NCI-H2196 (cell line): ENCODE results near the gene MRPS23.

Experiments
- DNase-seq: peaks from one replicate; lab custom pipeline; 2025; ENCODE audit not compliant: unreplicated experiment; lab: John Stamatoyannopoulos, UW

Gene MRPS23

DNA sequence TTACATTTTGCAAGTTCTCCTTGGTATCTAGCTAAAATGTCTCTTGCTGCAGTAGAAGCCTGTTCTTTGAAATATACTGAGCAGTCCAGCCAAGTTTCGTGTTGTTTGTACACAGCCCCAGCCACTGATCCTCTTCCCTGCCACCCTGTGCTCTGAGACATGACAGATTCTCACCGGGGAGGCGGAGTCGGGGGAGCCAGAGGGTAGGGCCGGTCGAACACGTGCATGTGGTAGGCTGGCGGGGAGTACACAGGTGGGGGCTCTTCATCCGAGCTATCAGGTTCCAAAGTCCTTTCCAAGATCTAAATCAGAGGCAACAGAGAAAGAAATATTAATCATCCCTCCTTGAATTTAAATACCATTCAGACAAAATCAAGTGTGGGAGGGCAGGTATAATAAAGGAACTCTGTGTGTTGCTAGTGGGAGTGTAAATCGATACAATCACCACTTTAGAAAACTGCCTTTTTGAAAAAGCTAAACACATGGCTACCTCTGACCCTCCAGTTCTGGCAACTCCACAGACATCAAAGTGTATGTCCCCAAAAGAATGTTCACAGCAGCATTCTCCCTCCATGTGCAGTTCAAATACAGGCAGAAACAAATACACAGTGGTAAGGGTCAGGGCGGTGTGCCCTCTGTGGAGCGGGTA lies 29.7 kb upstream of the MRPS23 start:
- DNase-seq, result peak; percentile 59

DNA sequence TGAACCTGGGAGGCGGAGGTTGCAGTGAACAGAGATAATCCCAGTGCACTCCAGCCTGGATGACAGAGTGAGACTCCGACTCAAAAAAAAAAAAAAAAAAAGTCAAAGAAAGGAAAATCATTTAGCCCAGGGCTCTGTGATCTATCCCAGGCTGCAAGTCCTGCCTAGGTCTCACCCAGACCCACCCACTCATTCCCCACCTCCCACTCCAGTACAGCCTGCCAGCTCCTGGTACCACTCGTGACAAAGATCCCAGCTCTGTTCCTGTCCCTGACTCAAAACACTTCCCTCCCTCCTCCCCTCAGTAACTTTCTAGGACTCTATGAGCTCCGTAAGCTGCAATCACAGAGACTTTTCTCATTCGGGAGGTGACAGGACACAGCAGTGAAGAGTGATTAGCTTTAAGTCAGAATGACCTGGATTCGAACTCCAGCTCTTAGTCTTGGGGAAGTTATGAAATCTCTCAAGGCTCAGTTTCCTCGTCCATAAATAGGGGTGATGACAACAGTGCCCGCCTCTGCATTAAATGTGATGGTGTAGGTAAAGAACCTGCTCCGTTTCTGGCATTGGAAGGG lies 28.0 kb upstream of the MRPS23 start:
- no peak for DNase-seq

DNA sequence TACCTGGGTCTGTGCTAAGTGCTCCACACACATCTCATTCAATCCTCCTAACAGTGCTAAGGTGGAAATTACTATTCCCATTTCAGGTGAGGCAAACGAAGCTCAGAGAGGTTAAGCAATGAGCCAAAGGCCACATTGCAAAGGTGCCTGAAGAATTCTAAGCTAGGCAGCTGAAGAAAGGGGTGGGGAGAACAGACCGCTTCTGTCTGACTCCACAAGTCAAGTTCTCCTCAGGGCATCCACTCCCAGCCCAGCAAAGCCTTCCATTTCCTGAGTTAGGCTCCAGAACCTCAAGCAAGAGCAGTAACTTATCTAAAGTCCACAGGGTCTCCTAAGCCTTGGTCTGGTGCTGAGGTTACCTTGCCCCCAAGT lies 27.0 kb upstream of the MRPS23 start:
- no peak for DNase-seq

DNA sequence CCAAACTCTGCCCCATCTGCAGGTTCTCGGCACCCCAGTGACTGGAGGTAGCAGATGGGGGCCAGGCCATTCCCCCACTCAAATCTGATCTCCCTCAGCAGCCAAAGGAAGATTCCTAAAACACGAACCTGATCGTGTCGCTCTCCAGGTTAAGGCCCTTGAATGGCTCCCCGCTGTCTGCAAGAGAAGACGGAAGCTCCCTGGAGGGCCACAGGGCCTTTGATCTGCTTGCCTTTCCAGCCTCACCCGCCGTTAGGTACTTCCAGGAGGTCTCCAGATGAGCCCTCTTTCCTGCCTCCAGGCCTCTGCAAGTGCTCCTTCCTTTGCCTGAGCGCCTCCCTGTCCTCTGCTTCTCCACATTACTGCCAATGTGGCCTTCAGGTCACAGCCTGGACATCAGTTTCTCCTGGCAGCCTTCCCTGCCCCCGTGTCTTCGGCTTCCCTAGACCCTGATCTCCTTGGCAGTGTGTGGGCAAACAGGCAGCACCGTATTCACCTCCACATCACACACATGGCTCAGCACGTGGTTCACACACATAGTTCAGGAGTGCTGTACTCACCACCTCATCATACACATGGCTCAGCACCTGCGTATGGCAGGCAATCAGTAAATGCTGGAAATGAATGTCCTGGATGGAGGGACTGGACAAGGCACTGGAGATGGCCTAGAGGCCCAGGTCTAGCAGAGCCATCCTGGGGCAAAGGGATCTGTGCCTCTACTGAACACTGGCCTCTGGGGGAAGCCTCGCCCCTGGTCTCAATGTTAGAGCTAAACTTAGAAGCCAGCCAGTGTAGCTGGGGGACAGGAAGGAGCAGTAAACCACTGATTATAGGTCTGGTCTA lies 26.4 kb upstream of the MRPS23 start:
- no peak for DNase-seq

DNA sequence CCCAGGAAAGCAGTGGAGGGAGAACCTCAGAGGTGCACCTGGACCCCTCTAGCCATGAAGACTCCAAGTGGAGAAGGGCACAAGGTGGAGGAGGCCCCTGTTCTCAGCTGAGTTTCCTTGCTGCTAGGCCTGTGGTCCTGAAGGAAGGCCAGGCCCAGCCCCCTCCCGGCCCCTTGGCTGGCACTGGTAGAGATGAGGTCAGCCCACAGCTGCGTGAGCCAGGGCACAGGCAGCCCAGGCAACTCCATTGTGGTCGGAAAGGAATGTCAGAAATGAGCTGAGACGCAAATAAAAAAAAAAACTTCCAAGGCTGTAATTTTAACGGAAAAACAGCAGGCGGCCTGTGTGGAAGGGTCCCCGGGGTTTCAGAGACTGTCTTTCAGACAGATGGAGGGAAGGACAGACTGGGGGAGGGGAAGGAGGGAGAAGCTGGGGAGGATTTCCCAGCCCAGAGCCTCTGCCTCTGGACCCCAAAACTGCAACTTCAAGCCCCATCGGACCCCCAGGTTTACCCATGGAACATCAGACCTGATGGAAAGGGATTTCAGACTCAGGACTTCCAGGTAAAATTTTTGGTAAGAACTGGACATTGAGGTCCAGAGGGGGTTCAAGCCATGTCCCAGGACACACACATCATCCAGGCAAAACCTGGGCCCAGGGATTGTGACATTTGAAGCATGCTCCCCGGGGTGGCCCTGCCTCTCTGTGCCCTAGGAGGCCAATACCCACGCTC lies 25.6 kb upstream of the MRPS23 start:
- DNase-seq, result peak; percentile 82

DNA sequence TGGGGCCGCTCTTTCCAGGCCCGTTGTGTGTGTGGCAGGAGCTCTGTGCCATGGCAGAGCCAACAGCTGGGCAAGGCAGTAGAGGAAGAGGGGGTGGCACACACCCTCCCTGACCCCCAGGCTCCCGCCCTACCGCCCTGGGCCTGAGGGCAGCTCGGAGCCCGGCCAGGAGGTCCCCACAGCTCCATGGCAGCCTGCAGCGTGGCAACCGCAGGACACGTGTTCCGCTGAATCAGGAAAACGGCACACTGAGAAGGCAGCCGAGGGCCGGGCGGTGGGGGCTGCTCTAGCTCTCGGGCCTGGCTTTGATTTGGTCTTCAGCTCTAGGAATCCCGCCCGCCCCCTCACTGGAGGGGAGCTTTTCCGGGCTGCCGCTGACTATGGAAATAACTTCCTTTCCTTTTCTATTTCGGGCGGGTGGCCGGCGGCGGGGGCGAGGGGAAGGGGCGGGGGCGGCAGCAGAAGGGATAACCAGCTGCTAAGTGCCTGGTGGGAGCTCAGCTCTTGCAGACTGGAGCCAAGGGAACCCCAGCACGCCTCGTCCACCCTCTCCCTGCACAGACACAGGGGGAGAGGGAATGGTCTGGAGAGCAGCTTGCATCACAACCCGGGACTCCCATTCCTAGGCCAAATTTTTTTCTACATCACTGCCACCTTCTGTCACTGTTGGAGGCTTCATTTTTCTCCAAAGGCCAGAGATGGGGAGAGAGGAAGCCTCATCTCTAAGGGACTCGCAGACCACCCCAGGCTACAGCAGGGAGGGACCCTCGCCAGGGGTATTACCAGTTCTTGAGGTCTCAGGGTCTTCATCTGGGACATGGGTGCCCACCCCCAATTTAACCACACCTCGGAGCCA lies 24.8 kb upstream of the MRPS23 start:
- no peak for DNase-seq

DNA sequence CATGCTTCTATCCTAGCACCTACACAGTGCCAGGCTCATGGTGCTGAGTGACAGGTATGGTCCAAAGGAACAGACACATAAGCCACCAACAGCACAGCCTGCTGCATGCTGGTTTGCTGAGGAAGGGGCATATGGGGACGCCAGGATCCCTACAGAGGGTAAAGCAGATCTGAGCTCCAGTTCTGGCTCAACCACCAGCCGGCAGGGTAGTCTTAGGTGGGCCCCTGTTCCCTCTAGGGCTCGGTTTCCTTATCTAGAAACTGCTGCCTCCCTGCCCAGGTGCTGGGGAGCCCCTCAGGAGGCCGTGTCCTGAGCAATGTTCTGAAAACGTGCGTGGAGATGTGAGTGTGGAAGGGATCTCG lies 24.2 kb upstream of the MRPS23 start:
- no peak for DNase-seq

DNA sequence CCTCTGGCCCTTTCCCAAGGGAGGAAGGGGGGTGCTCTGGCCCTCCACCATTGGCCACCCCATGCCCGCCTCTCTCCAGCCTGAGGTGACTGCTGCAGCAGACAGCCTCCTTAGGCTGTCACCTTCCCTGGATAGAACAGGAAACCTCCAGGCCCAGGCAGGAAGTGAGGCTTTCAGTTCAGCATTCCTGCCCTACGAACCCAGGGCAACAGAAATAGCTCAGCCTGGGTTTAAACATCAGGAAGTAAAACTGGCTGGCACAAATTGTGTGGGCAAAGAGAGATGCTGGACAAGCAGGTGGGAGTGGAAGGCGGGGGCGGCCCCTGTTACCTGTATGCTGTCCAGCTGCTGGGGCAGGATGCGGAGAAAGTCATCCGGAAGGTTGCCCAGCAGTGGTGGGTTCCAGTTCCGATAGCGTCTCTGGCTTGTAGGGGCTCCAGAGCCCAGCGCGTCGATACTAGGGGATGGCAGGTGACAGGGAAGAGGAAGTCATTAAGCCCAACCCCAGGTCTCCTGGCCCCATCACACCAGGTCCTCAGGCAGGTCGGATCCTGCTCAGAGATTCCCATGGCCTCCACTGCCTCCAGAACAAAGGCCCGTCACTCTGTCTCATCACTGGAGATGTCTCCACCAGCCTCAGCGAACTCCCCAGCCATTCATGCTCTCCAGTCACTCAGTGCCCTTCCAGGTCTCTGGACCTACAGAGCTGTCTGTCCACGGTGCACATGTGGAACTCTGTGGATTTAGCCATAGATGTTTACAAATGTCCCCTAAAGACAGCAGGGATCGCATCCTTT lies 23.6 kb upstream of the MRPS23 start:
- no peak for DNase-seq

DNA sequence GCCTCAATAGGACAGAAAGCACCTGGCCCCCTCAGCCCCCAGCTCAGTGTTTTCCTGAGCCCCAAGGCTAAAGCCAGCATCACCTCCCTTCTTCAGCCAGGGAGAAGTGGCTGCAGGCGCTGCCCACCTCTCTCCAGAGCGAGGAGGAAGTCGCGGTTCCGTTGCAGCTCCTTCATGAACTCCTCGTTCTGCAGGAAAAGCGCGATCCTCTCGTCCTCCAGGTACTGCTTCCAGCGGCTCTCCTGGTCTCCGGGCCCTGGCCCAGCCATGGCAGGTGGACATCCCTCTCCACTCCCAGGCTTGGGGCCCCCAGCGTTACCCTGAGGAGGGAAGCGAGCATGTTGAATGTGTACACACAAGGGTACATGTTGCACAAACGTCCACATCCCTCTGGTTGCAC lies 22.7 kb upstream of the MRPS23 start:
- no peak for DNase-seq

DNA sequence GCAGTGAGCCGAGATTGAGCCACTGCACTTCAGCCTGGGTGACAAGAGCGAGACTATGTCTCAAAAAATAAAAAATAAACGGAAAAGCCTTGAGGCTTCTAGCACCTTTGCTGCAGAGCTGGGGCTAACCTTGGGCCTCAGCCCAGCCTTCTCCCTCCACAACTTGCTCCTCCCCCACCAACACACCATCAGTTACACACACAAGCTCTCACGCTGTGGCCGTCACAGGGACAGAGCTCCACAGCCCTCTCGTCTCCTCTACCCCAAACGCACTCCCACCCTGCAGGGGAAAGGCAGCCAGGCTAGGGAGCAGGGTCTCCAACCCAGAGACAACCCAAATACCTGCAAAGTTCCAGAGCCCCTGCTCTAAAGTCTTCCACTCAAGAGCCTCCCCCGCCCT lies 22.0 kb upstream of the MRPS23 start:
- no peak for DNase-seq

DNA sequence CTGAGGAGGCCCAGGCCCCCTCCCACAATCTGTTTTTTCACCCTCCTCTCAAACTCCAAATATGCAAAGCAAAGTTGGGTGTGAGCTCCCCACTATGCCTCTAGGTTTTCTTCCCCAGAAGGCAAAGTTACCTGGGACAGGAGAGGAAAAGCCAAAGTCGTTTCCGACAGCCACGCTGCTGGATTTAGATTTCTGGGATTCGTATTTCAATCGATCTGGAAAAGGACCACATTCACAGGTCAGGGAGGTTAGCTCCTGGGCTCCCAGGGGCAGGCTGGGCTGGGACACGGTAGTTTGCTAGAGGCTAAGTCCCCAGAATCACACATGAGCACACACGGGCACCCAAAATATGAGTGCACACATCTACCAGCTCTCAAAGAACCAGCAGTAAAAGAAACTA lies 21.3 kb upstream of the MRPS23 start:
- DNase-seq, result no peak

DNA sequence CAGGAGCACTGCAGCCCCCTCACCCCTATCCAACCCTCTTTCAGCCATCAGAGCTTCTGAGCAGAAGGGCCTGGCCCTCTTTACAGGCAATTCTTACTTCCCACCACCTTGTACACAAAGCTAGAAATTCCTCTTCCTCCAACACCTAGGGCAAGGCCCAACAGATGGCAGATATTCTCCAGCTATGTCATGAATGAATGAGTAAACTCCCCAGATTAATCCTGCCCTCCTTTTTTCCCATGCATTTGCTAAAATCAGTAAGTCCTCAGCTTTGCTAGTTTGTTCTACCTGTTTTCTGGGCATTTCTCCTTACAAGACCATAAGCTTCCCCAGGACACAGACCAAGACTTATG lies 20.4 kb upstream of the MRPS23 start:
- no peak for DNase-seq

DNA sequence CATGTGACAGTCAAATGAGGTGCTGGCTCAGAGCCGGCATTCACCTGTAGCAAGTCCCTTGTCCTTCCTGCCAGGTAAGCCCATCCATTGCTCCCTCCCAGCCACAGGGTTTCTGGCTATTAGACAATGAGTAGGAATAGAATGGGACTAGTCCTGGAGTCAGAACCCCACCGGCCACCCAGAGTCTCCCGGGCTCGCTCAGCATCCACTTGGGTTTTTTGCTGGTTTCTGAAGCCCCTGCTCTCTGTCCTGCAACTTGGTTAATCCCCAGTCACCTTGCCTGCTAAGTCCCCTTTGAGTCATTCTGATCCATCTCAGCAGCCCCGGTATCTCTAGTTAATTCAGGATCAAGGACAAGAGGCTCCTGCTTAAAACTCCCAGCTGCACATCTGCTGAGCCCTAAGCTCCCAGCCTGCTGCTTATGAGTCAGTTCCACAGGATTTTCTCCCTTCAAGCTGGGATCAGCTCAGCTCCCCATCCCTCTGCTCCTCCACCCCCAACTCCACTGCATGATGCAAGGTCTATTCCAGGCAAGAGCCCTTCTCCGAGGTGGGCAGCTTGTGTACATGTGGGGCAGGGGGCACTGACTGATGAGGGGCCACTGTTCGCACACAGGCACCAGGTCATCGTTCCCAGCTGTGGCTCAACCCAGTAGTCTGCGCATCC lies 19.9 kb upstream of the MRPS23 start:
- DNase-seq, result no peak

DNA sequence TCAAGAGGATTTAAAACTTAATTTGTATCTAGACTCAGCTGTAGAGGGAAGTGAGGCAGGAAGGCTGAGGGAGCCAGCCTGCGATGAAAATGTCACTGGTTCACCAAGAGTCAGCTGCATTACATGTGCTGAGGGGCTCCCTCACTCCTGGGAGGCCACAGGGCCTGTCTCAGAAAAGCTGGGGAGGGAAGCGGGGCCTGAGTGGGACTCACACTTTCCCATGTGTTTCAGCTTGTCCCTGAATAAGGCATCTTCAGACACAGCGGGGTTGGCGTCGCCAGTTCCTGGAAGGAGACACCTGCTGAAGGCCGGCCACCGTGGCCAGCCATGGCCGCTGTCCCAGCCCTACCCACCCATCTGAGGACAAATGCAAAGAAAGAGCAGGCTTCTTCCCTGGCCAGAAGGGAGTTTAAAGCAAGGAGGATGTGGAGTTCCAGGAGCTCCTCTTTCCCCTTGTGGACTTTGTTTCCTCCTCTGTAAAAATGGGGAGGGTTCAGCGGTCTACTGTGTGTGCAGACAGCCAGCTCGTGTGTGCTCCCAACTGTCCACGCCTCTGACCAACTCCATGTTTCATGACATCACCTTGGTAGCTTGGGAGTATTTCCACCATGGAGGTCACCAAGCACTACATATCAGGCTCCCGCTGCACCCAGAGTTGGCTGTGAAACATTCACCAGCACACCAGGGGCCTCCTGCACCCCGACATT lies 19.2 kb upstream of the MRPS23 start:
- no peak for DNase-seq

DNA sequence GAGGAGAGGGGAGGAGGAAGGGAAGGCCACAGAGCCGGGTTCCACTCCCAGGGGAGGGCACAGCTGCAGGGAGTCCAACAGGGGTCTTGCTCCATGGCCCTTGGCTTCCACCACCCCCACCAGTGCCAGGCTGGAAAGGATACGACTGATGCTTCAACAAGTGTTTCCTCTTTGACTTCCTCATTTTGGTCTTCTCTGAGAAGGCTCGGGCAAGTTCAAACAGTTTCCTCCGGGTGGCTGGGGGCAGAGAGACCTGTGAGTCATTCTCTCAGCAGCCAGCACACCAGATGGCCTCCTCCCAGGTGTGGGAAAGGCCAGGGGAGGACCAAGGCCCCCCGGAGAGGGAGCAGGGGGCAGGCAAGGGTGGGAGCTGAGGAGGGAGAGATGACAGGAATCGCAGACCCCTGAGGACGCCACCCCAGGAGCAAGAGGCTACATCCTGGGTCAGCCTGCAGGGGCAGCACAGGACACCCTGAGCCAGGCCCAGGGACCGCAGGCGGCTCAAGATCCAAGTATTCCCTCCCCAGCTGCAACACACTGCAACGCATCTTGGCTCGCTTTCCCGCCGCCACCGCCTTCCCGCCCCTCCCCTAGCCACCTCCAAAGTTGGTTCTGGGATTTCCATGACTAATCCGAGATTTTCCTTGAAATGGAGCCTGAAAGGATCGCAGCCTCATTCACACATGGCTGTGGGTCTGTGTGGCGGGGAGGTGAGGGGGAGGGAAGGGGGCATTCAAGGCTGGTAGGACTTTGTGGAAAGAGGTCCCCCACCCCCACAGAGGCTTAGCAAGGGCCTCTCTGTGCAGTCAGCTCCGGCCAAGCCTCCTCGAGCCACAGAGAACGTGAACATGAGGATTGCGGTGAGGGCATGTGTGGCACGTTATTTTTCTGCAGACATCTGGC lies 18.4 kb upstream of the MRPS23 start:
- DNase-seq, result peak; percentile 65

DNA sequence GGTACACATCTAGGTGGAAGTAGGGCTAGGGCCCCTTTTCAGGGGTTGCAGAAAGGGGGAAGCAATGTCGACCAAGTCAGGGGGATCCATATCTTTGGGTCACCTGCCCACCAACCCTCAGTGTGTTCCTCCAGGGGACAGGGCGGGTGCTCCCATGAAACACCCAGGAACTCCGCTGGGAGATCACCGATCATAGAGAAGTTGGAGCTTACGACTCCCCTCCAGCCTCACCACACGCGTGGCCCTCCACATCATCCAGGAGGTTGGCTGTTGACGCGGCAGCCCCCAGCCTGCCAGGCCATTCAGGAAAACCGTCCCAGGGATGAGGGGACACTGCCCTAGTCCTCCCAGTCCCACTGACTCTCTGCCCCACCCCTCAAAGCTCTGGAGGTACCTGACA lies 17.3 kb upstream of the MRPS23 start:
- DNase-seq, result no peak

DNA sequence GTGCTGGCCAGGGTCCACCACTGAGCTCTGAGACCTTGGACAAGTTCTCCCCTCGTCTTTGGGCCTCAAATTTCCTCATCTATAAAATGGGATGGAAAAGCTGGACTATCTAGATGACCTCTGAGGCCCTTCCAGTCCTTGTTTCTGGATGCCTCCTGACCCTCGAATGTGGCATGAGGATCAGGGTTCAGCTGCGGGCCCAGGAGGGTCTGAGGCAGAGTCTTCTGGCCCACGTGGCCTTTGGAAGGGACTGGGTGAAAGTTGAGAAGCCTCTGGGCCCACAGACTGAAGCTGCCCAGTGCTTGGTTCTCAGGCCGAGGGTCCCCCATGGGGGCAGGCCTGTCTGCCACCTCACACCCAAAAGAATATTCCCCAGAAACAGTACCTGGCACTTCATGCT lies 16.9 kb upstream of the MRPS23 start:
- DNase-seq, result no peak

DNA sequence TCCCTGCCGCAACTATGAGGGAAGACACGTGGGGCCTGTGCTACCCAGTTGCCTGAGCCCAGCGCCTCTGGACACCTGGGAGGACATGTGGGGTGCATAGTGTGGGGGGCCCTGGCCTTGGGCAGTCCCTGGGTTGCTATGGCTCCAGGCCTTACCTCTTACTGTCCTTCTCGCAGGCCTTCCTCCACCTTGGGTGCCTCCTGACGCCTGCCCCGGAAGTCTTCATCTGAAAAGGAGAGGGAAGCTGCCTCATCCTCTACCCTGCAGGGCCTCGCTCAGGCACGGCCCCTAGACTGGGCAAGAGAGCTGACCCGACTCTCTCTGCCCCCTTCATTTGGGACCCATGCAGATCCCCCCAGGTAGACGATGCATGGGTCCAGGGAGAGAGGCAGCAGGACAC lies 16.5 kb upstream of the MRPS23 start:
- DNase-seq, result no peak
